HUES64 (cell line): ENCODE measurements around the gene TMEM151B.
"Not testable (repeated sequence)": the region's sequence is repeated elsewhere in the genome, so short reads cannot be mapped to it uniquely, and the experiment has no call there.

Experiments used
- H3K27ac ChIP-seq: 2 replicates; pipeline ENCODE4 v1.7.0; 2013; ENCODE audit warnings: low read depth, low read length, inconsistent platforms
- H3K27me3 ChIP-seq: 2 replicates; pipeline ENCODE4 v1.6.1; 2013; ENCODE audit warnings: mild to moderate bottlenecking, low read length; ENCODE audit not compliant: insufficient read depth
- H3K36me3 ChIP-seq: 2 replicates; pipeline ENCODE4 v1.6.1; 2013; ENCODE audit warnings: mild to moderate bottlenecking, low read length; ENCODE audit not compliant: insufficient read depth
- H3K4me1 ChIP-seq: 2 replicates; pipeline ENCODE4 v1.6.1; 2013; ENCODE audit warnings: mild to moderate bottlenecking, low read length, moderate library complexity; ENCODE audit not compliant: insufficient read depth
- H3K4me3 ChIP-seq: 2 replicates; pipeline ENCODE4 v1.5.1; 2013; ENCODE audit warnings: mild to moderate bottlenecking, low read length, moderate library complexity
- H3K9ac ChIP-seq: 2 replicates; pipeline ENCODE4 v1.6.1; 2013; ENCODE audit warnings: mild to moderate bottlenecking, low read depth, low read length
- H3K9me3 ChIP-seq: 2 replicates; pipeline ENCODE4 v1.6.1; 2013; ENCODE audit warnings: low read depth, low read length; ENCODE audit not compliant: insufficient read depth
- WGBS: fragments of 150-250, 120-280 bp; methylation state at CpG from one replicate; pipeline ENCODE4 v1.1.7; 2013; ENCODE audit warnings: missing lambda C conversion rate; 5-methylcytosine and 5-hydroxymethylcytosine counted together

Gene TMEM151B

DNA sequence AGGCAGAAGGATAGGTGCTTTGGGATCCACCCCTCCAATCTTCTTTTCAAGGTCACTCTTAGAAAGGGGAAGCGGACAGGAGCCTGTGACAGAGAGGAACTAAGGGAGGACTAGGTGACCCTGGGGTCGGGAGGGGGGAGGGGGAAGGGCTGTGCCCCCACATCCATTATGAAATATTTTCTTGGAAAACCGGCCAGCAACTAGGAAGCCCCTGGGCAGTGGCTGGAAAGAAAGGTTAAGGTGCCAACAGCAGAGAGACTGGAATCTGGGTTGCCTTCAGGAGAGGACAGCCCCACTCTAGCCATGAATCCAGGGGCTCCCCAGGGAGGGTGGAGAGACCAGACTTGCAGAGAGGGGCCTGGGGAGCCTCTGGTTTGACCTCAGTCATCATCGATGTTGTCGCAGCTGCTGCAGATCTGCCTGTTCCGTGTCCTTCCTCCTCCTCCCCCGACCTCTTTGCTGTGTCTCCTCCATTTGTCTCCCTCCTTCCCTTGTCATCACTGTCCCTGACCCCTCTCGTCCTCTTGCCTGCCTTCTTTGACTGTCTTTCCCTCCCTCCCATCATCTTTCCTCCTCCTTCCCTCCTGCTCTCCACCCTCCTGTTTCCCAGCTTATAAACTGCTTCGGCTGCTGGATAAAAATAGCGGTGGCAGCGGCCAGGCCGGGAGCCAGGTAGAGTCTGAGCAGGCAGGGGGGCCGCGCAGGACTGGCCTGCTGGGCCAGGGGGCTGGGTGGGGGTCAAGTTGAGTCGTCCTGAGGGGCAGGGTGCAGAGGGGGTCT, 43.7 kb upstream of the TMEM151B start:
- H3K27ac ChIP-seq, result no peak overlapping the region
- peaks cover 37% of the 10 kb centered on the region for H3K4me1 ChIP-seq
- 70% methylated on average over 14 of the region's 15 CpGs for WGBS
- H3K4me3 ChIP-seq, result no peak overlapping the region
- 0 out of 2 replicates have a peak overlapping the region, but pooled peaks have one; percentile 5 for H3K9ac ChIP-seq
- no peaks in the 10 kb centered on the region for H3K9me3 ChIP-seq
- H3K36me3 ChIP-seq, result peaks cover 42% of the 10 kb centered on the region
- H3K27me3 ChIP-seq, result no peaks in the 10 kb centered on the region

DNA sequence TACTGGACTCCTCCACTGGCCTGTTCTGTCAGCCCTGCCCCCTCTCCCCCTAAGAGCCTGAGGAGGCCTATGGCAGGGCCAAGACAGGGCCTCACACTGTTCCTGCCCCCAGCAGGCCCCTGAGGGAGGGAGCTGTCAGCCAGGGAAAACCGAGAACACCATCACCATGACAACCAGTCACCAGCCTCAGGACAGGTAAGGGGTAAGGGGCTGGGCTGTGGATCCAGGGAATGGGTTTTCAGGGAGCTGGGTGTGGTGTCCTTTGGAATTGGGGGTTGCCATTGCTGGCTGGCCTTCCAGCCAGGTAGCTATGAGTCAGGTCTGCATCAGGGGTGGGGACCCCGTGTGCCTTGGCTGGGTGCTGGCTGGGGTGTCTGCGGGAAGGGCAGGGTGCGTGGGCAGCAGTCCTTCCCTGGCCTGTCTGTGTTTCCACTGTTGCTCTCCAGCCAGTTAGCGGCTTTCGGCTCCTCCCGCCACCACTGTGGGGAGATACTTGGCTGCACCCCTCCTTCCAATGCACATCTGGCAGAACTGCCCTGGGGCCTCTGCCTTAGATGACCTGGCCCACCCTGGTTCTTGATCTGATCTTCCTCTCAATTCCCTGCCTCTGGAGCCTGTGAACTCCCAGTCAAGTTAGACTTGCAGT, 43.0 kb upstream of the TMEM151B start:
- WGBS, result 95% methylated on average over 6 of the region's 7 CpGs
- no peak overlapping the region for H3K27ac ChIP-seq

GRCh38 chr6:44228031-44228430, 42.2 kb upstream of the TMEM151B start:
- Histone ChIP-seq H3K9ac (no peak overlapping the region), H3K27me3 (no peaks in the 10 kb centered on the region), H3K9me3 (no peaks in the 10 kb centered on the region), H3K4me1 (peaks cover 24% of the 10 kb centered on the region), H3K27ac (no peak overlapping the region), H3K36me3 (peaks cover 56% of the 10 kb centered on the region), H3K4me3 (no peak overlapping the region)
- 76% methylated on average over 6 of the region's 6 CpGs for WGBS

More for the DNA sequence above, 43.0 kb upstream of the TMEM151B start:
- peaks cover 31% of the 10 kb centered on the region for H3K4me1 ChIP-seq
- no peak overlapping the region for H3K4me3 ChIP-seq
- peaks cover 49% of the 10 kb centered on the region for H3K36me3 ChIP-seq
- H3K9ac ChIP-seq, result no peak overlapping the region
- no peaks in the 10 kb centered on the region for H3K9me3 ChIP-seq
- no peaks in the 10 kb centered on the region for H3K27me3 ChIP-seq

- WGBS, result 95% methylated on average over 7 of the region's 7 CpGs
These were observed 41.8 kb upstream of the TMEM151B start for GRCh38 chr6:44228433-44228832.

GRCh38 chr6:44228836-44229235, 41.4 kb upstream of the TMEM151B start:
- H3K9me3 ChIP-seq, result no peaks in the 10 kb centered on the region
- H3K4me3 ChIP-seq, result no peak overlapping the region
- no peak overlapping the region for H3K9ac ChIP-seq
- peaks cover 24% of the 10 kb centered on the region for H3K4me1 ChIP-seq
- peaks cover 64% of the 10 kb centered on the region for H3K36me3 ChIP-seq
- no peaks in the 10 kb centered on the region for H3K27me3 ChIP-seq
- 79% methylated on average over 5 of the region's 5 CpGs for WGBS
- no peak overlapping the region for H3K27ac ChIP-seq

More at GRCh38 chr6:44228433-44228832, 41.8 kb upstream of the TMEM151B start:
- H3K4me3 ChIP-seq, result no peak overlapping the region
- H3K9ac ChIP-seq, result no peak overlapping the region
- no peaks in the 10 kb centered on the region for H3K27me3 ChIP-seq
- H3K4me1 ChIP-seq, result peaks cover 24% of the 10 kb centered on the region
- H3K9me3 ChIP-seq, result no peaks in the 10 kb centered on the region
- peaks cover 60% of the 10 kb centered on the region for H3K36me3 ChIP-seq
- H3K27ac ChIP-seq, result no peak overlapping the region

GRCh38 chr6:44229376-44230033, 40.7 kb upstream of the TMEM151B start:
- 92% methylated on average over 11 of the region's 11 CpGs for WGBS
- Histone ChIP-seq H3K9ac (no peak overlapping the region), H3K4me1 (peaks cover 25% of the 10 kb centered on the region), H3K36me3 (peaks cover 65% of the 10 kb centered on the region), H3K9me3 (no peaks in the 10 kb centered on the region), H3K27me3 (no peaks in the 10 kb centered on the region), H3K4me3 (no peak overlapping the region), H3K27ac (no peak overlapping the region)

DNA sequence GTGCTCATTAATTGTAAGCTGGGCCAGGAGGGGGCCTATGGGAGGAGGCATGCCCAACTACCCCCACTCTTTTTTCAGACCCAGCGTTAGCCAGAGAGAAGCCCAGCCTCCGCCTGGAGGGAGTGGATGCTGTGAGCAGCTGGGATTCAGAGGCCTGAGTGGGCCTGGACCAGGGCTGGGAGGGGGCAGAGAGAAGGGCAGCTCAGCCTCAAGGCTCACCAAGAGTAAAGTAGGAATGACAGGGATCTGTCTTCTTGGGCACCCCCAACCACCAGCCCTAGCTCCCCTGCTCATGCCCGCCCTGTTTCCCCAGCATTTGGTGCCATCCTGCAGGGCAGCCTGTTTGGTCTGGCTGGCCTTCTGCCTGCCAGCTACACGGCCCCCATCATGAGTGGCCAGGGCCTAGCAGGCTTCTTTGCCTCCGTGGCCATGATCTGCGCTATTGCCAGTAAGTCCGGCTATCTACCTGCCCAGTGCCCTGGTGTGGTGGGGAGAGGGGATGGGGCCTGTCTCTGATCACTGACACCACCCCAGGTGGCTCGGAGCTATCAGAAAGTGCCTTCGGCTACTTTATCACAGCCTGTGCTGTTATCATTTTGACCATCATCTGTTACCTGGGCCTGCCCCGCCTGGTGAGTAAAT, 40.1 kb upstream of the TMEM151B start:
- H3K36me3 ChIP-seq, result peaks cover 68% of the 10 kb centered on the region
- H3K4me3 ChIP-seq, result no peak overlapping the region
- no peaks in the 10 kb centered on the region for H3K9me3 ChIP-seq
- H3K27me3 ChIP-seq, result no peaks in the 10 kb centered on the region
- no peak overlapping the region for H3K27ac ChIP-seq
- no peak overlapping the region for H3K9ac ChIP-seq
- WGBS, result 91% methylated on average over 10 of the region's 10 CpGs
- peaks cover 24% of the 10 kb centered on the region for H3K4me1 ChIP-seq

GRCh38 chr6:44231426-44231825, 38.8 kb upstream of the TMEM151B start:
- H3K9me3 ChIP-seq, H3K9ac ChIP-seq, H3K27ac ChIP-seq, H3K4me3 ChIP-seq, H3K27me3 ChIP-seq: not testable (repeated sequence)
- Histone ChIP-seq H3K36me3 (peaks cover 79% of the 10 kb centered on the region), H3K4me1 (peaks cover 16% of the 10 kb centered on the region)
- WGBS, result 95% methylated on average over 9 of the region's 9 CpGs

DNA sequence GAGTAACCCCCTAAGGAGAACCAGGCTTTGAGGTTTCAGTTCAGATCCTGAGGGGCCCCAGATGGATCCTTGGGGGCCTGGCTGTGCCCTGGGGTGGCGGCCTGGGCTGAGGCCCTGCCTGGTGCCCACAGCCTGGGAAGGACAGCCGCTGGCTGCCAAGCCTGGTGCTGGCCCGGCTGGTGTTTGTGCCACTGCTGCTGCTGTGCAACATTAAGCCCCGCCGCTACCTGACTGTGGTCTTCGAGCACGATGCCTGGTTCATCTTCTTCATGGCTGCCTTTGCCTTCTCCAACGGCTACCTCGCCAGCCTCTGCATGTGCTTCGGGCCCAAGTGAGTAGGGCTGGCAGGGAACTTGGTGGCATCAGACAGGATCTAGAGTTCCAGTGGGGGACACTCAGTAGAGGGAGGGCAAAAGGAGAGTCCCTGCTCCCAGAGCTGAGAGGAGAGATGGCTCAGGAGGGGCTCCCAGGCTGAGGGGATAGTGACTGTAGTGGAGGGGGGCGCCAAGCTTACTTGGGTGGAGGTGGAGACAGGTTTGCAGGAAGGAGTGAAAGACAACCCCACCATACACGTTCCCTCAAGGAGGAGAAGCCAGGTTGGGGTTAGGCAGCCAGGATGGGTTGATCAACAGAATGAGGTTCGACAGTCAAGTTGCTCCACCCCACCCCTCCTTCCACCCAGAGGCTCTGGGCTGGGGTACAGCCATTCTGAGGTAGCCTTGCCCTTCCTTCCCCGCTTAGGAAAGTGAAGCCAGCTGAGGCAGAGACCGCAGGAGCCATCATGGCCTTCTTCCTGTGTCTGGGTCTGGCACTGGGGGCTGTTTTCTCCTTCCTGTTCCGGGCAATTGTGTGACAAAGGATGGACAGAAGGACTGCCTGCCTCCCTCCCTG, 37.3 kb upstream of the TMEM151B start:
- 93% methylated on average over 16 of the region's 16 CpGs for WGBS
- Histone ChIP-seq H3K9ac (no peak overlapping the region), H3K27ac (no peak overlapping the region), H3K27me3 (no peaks in the 10 kb centered on the region), H3K36me3 (peaks cover 73% of the 10 kb centered on the region), H3K4me3 (no peak overlapping the region), H3K9me3 (no peaks in the 10 kb centered on the region), H3K4me1 (peaks cover 16% of the 10 kb centered on the region)

- no peak overlapping the region for H3K4me3 ChIP-seq
- H3K27me3 ChIP-seq, result no peaks in the 10 kb centered on the region
- H3K27ac ChIP-seq, result no peak overlapping the region
- H3K9me3 ChIP-seq, result no peaks in the 10 kb centered on the region
- WGBS, result 90% methylated on average over 14 of the region's 14 CpGs
- H3K9ac ChIP-seq, result no peak overlapping the region
- peaks cover 66% of the 10 kb centered on the region for H3K36me3 ChIP-seq
- peaks cover 16% of the 10 kb centered on the region for H3K4me1 ChIP-seq
These were observed 36.6 kb upstream of the TMEM151B start for GRCh38 chr6:44233567-44234100.
